ENCODE measurements around the gene THAP11. TPM values are rescaled to one million over a fixed set of nuclear protein-coding genes. Genes with fewer than 3 reads are reported as not detected.

Gene THAP11
- total and polyA plus RNA-seq, 2 of the 4 experiments (the other 2 are of a cell fraction) = 13.3 to 14.5 TPM

- Histone ChIP-seq H3K9me3 (ENCODE audit: control insufficient read depth, insufficient read depth, low read length) (no peaks in the 10 kb centered on the region), H3K4me2 (ENCODE audit: low read depth, low read length) (no peak overlapping the region), H2BK5ac (ENCODE audit: low read depth, low read length, poor library complexity, severe bottlenecking) (no peak overlapping the region), H2BK20ac (ENCODE audit: low read depth, low read length) (no peak overlapping the region), H3K9ac (ENCODE audit: low read depth, low read length) (no peak overlapping the region), H4K8ac (ENCODE audit: low read depth in 2 of 2, low read length in 2 of 2) (no peak overlapping the region), H3K9me1 (ENCODE audit: insufficient read depth, low read length) (peaks cover 49% of the 10 kb centered on the region), H2AFZ (replicated peaks; ENCODE audit: low read length, poor library complexity) (no peak overlapping the region), H2BK120ac (ENCODE audit: low read depth, low read length) (no peak overlapping the region), H3K4me3 (ENCODE audit: insufficient read depth, low read depth, low read length) (no peak overlapping the region), H3K14ac (replicated peaks; ENCODE audit: low read depth, low read length) (no peak overlapping the region), H2BK15ac (ENCODE audit: low read depth, low read length) (no peak overlapping the region), H3K23ac (ENCODE audit: low read depth, low read length) (no peak overlapping the region), H4K20me1 (ENCODE audit: insufficient read depth, low read length) (peaks cover 65% of the 10 kb centered on the region), H3K27ac (ENCODE audit: insufficient read depth, low read length) (no peak overlapping the region), H4K5ac (ENCODE audit: low read depth, low read length) (no peak overlapping the region), H2AK5ac (ENCODE audit: low read depth, low read length) (no peak overlapping the region), H3K27me3 (ENCODE audit: control insufficient read depth, insufficient read depth, low read length) (no peaks in the 10 kb centered on the region), H3K4ac (ENCODE audit: low read depth, low read length) (no peak overlapping the region), H2AK9ac (replicated peaks; ENCODE audit: low read depth, low read length, poor library complexity) (no peak overlapping the region), H3K79me1 (ENCODE audit: low read depth in 1 of 2, low read length in 2 of 2) (peaks cover 58 to 69% of the 10 kb centered on the region in 2 experiments), H3K18ac (ENCODE audit: low read depth, low read length) (no peak overlapping the region), H4K91ac (ENCODE audit: insufficient read depth, low read depth, low read length) (no peak overlapping the region), H3K36me3 (ENCODE audit: control insufficient read depth, insufficient read depth, low read length) (peaks cover 36% of the 10 kb centered on the region), H3K4me1 (ENCODE audit: control insufficient read depth, insufficient read depth, low read length) (peaks cover 20% of the 10 kb centered on the region), H3K56ac (ENCODE audit: extremely low read depth, insufficient read depth, low read length) (no peak overlapping the region)
- CTCF ChIA-PET = interaction anchor here (1.4 kb wide), 1 partner anchor 49 kb away, joined by 5 read pairs; no protein-coding TSS in a partner anchor
- POLR2A ChIA-PET (ENCODE audit: unreplicated experiment) = no interaction called here
- in situ Hi-C loops (cut with MboI; ENCODE audit: low sequenced_read_pairs) (no loop called here), intact Hi-C loops (cut with micrococcal nuclease) (loop anchor here (2.0 kb wide), 1 partner anchor 48 kb away; no protein-coding TSS in a partner anchor), dilution Hi-C loops (cut with HindIII; ENCODE audit: low sequenced_read_pairs, unreplicated experiment) (no loop called here)
- DNase-seq = no peak
- ATAC-seq (ENCODE audit: low read depth) = no peak
- no CpG with 5 or more reads among the region's 2 CpGs for WGBS, 2 experiments (ENCODE audit: extremely low coverage in 2 of 2, insufficient read length in 1 of 2)
- no TSS peak for BruUV-seq (replicated peaks)
- TF ChIP-seq RFX5 (IDR thresholded peaks at IDR 0.05; ENCODE audit: low read depth, low read length) = no peak
- no peak for TF ChIP-seq RAD21 (IDR thresholded peaks at IDR 0.05; ENCODE audit: low read length)
- TF ChIP-seq POLR2A (IDR thresholded peaks at IDR 0.05; ENCODE audit: low read depth, low read length) = no peak
- TF ChIP-seq, protein P1, sequence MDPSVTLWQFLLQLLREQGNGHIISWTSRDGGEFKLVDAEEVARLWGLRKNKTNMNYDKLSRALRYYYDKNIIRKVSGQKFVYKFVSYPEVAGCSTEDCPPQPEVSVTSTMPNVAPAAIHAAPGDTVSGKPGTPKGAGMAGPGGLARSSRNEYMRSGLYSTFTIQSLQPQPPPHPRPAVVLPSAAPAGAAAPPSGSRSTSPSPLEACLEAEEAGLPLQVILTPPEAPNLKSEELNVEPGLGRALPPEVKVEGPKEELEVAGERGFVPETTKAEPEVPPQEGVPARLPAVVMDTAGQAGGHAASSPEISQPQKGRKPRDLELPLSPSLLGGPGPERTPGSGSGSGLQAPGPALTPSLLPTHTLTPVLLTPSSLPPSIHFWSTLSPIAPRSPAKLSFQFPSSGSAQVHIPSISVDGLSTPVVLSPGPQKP (IDR thresholded peaks at IDR 0.05; ENCODE audit: borderline replicate concordance, low read depth, low read length) = no peak
- no peak for TF ChIP-seq SMC3 (IDR thresholded peaks at IDR 0.05; ENCODE audit: low read depth, low read length)
- no peak for TF ChIP-seq CEBPB (IDR thresholded peaks at IDR 0.05; ENCODE audit: low read depth, low read length)
- no peak for TF ChIP-seq MAZ (IDR thresholded peaks at IDR 0.05; ENCODE audit: borderline replicate concordance, low read depth, low read length)
- TF ChIP-seq, protein P2, sequence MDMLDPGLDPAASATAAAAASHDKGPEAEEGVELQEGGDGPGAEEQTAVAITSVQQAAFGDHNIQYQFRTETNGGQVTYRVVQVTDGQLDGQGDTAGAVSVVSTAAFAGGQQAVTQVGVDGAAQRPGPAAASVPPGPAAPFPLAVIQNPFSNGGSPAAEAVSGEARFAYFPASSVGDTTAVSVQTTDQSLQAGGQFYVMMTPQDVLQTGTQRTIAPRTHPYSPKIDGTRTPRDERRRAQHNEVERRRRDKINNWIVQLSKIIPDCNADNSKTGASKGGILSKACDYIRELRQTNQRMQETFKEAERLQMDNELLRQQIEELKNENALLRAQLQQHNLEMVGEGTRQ (IDR thresholded peaks at IDR 0.05; ENCODE audit: low read depth, low read length) = no peak
- TF ChIP-seq CHD1 (IDR thresholded peaks at IDR 0.05; ENCODE audit: low read depth, low read length) = no peak
- TF ChIP-seq MXI1 (IDR thresholded peaks at IDR 0.05; ENCODE audit: borderline replicate concordance, low read depth, low read length) = no peak
- TF ChIP-seq FOS (IDR thresholded peaks at IDR 0.05; ENCODE audit: low read depth, low read length) = no peak
- no peak for TF ChIP-seq BHLHE40 (IDR thresholded peaks at IDR 0.05; ENCODE audit: low read depth, low read length)
- no peak for TF ChIP-seq MAFK (IDR thresholded peaks at IDR 0.05; ENCODE audit: low read depth, low read length)
Observed at GRCh38 chr16:67864594-67864993, 22.5 kb downstream of the THAP11 start.
